Astrocyte (in vitro differentiated cells and primary cell): ENCODE data around the gene RFC2.

Experiments used
- CTCF ChIP-seq: IDR thresholded peaks from 2 replicates; pipeline ENCODE4 v1.5.1; 2011; ENCODE audit warnings: low read depth, mild to moderate bottlenecking, inconsistent platforms, low read length, moderate library complexity; ENCODE audit not compliant: insufficient read depth
- EZH2 ChIP-seq: IDR thresholded peaks from 2 replicates; pipeline ENCODE4 v1.6.1; 2012; ENCODE audit warnings: mild to moderate bottlenecking, low read length, inconsistent platforms; ENCODE audit not compliant: insufficient read depth

- TF ChIP-seq CTCF (no peak), EZH2 (no peak)
Measured at GRCh38 chr7:74294191-74294998, 40.2 kb upstream of the RFC2 start.
